Caco-2 (cell line): Measurements from ENCODE around the gene NEGR1. TPM values are rescaled to one million over a fixed set of nuclear protein-coding genes. Genes with fewer than 3 reads are reported as not detected.

Experiments used
- BruUV-seq: library from RNA; stranded (reverse); fragments of 400-500 nt; replicated peaks from 2 replicates; lab custom pipeline; 2021; lab: Mats Ljungman, UMichigan
- CTCF ChIA-PET: fragments of 300-600 bp; sonication (Branson Sonifier 250); formaldehyde crosslinking; loops from one replicate; lab custom pipeline; 2022; ENCODE audit warnings: antibody characterized with exemption; lab: Charles Lee
- POLR2A ChIA-PET: fragments of 300-600 bp; sonication (Branson Sonifier 250); formaldehyde crosslinking; loops from one replicate; lab custom pipeline; 2022; ENCODE audit warnings: antibody characterized with exemption; lab: Charles Lee
- DNase-seq, 2 experiments: peaks; one replicate each; pipeline versions ENCODE4 v3.0.0 to v3.0.0-alpha.2; 2020 to 2022
- H3K27me3 ChIP-seq: replicated peaks from 2 replicates; pipeline ENCODE4 v1.6.0; 2011; ENCODE audit warnings: low read length; ENCODE audit not compliant: control insufficient read depth, insufficient read depth
- H3K36me3 ChIP-seq: 2 replicates; pipeline ENCODE4 v1.5.1; 2011; ENCODE audit warnings: low read length; ENCODE audit not compliant: control insufficient read depth, insufficient read depth
- H3K4me1 ChIP-seq: fragments of 250-450 bp; sonication (Bioruptor Pico); 2 replicates; pipeline ENCODE4 v1.5.1; 2020; ENCODE audit warnings: mild to moderate bottlenecking
- H3K4me3 ChIP-seq: 2 replicates; pipeline ENCODE4 v1.5.1; 2011; ENCODE audit warnings: low read depth, mild to moderate bottlenecking, control low read depth, low read length
- H3K9me3 ChIP-seq: fragments of 250-450 bp; sonication (Bioruptor Pico); 2 replicates; pipeline ENCODE4 v1.5.1; 2020; ENCODE audit warnings: mild to moderate bottlenecking, moderate library complexity
- H3K27ac Mint-ChIP-seq: one replicate; pipeline ENCODE4 v1.8.0; 2022; ENCODE audit warnings: mixed read lengths; ENCODE audit not compliant: unreplicated experiment
- H3K27me3 Mint-ChIP-seq: one replicate; pipeline ENCODE4 v1.8.0; 2022; ENCODE audit warnings: mixed read lengths; ENCODE audit not compliant: insufficient read depth, unreplicated experiment
- H3K36me3 Mint-ChIP-seq: one replicate; pipeline ENCODE4 v1.8.0; 2022; ENCODE audit warnings: mild to moderate bottlenecking, mixed read lengths; ENCODE audit not compliant: insufficient read depth, unreplicated experiment
- H3K4me1 Mint-ChIP-seq: one replicate; pipeline ENCODE4 v1.8.0; 2022; ENCODE audit warnings: low read depth, mixed read lengths; ENCODE audit not compliant: unreplicated experiment
- H3K4me3 Mint-ChIP-seq: one replicate; pipeline ENCODE4 v1.8.0; 2022; ENCODE audit warnings: mild to moderate bottlenecking, moderate library complexity, mixed read lengths; ENCODE audit not compliant: unreplicated experiment
- H3K9me3 Mint-ChIP-seq: one replicate; pipeline ENCODE4 v1.8.0; 2022; ENCODE audit warnings: mixed read lengths; ENCODE audit not compliant: unreplicated experiment
- intact Hi-C: fragments of 100-400 bp; cut with micrococcal nuclease; formaldehyde crosslinking; loops from one replicate; pipeline ENCODE4 v1.10.0; 2022; ENCODE audit not compliant: unreplicated experiment
- total RNA-seq: library from RNA; stranded (reverse); gene quantifications from 2 replicates; pipeline ENCODE4 v1.2.3, GENCODE V29; 2022
- TF ChIP-seq, protein P1 (sequence below), 2 experiments: fragments of 200-600 bp in 1 of 2; IDR thresholded peaks; 1 replicate in 1 of 2; 2 replicates in 1 of 2; pipeline versions ENCODE4 v1.5.1 to v1.8.0; 2011 to 2022; ENCODE audit warnings: antibody characterized with exemption in 1 of 2, control low read depth in 1 of 2, inconsistent platforms in 1 of 2, low read depth in 1 of 2, low read length in 1 of 2, mild to moderate bottlenecking in 1 of 2, moderate library complexity in 1 of 2; ENCODE audit not compliant: insufficient read depth in 1 of 2, severe bottlenecking in 1 of 2, unreplicated experiment in 1 of 2

The NEGR1 gene
- total RNA-seq, 1 experiment from 2014 or later: not detected

DNA sequence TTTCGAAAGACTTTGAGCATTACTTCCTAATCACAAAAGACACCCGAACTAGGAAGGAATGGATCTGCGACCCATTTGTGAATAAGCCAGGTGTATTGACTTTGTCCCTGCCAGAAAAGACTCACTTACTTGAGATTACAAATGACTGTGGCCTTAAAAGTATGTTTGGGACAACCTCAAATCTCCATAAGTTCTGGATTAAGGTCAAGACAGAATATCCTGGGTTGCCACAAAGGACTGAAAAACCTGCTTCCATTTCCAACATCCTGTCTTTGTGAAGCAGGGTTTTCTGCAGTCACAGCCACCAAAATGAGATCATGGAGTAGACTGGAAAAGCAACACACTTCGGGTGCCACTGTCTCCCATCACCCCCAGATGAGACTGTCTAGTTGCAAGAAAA, 664.1 kb downstream of the NEGR1 start:
- H3K9me3 Mint-ChIP-seq: no peaks in the 10 kb centered on the region
- intact Hi-C loops: no loop called here
- TF ChIP-seq, protein P1, sequence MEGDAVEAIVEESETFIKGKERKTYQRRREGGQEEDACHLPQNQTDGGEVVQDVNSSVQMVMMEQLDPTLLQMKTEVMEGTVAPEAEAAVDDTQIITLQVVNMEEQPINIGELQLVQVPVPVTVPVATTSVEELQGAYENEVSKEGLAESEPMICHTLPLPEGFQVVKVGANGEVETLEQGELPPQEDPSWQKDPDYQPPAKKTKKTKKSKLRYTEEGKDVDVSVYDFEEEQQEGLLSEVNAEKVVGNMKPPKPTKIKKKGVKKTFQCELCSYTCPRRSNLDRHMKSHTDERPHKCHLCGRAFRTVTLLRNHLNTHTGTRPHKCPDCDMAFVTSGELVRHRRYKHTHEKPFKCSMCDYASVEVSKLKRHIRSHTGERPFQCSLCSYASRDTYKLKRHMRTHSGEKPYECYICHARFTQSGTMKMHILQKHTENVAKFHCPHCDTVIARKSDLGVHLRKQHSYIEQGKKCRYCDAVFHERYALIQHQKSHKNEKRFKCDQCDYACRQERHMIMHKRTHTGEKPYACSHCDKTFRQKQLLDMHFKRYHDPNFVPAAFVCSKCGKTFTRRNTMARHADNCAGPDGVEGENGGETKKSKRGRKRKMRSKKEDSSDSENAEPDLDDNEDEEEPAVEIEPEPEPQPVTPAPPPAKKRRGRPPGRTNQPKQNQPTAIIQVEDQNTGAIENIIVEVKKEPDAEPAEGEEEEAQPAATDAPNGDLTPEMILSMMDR (IDR thresholded peaks at IDR 0.05; ENCODE audit: insufficient read depth in 1 of 2, low read depth in 1 of 2, low read length in 1 of 2, severe bottlenecking in 1 of 2, unreplicated experiment in 1 of 2): no peak
- no peak overlapping the region for H3K4me3 ChIP-seq
- H3K4me1 ChIP-seq: no peaks in the 10 kb centered on the region
- ChIA-PET CTCF (no interaction called here), POLR2A (no interaction called here)
- H3K36me3 ChIP-seq: no peaks in the 10 kb centered on the region
- H3K27me3 Mint-ChIP-seq: no peaks in the 10 kb centered on the region
- BruUV-seq: no TSS peak
- H3K27ac Mint-ChIP-seq: no peak overlapping the region
- no peak for DNase-seq
- no peak overlapping the region for H3K4me3 Mint-ChIP-seq
- no peaks in the 10 kb centered on the region for H3K9me3 ChIP-seq
- no peaks in the 10 kb centered on the region for H3K27me3 ChIP-seq
- H3K36me3 Mint-ChIP-seq: no peaks in the 10 kb centered on the region
- no peaks in the 10 kb centered on the region for H3K4me1 Mint-ChIP-seq

DNA sequence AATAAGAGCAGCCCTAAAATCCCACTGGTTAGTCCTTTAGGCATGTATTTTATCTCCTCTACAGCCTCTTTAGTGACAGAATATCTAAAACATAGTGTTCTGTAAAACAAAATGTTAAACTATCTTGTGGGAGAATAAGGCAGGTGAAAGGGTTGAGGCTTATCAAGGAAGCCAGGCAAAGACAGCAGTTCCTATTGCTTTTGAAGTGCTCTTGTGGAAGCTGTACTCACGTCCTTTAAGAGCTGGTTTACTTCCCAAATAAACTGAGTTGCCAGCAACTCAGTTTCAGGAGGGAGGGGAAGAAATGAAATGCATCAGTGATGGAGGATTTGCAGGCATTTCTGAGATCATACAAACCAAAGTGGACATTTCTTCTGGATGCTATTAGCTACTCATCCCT, 671.9 kb downstream of the NEGR1 start:
- no peaks in the 10 kb centered on the region for H3K9me3 Mint-ChIP-seq
- no peak overlapping the region for H3K4me3 Mint-ChIP-seq
- H3K27me3 Mint-ChIP-seq: peaks cover 3% of the 10 kb centered on the region
- H3K27ac Mint-ChIP-seq: no peak overlapping the region
- H3K36me3 ChIP-seq: no peaks in the 10 kb centered on the region
- no peaks in the 10 kb centered on the region for H3K9me3 ChIP-seq
- no peaks in the 10 kb centered on the region for H3K36me3 Mint-ChIP-seq
- intact Hi-C loops: no loop called here
- H3K4me1 Mint-ChIP-seq: no peaks in the 10 kb centered on the region
- ChIA-PET CTCF (no interaction called here), POLR2A (no interaction called here)
- no peak overlapping the region for H3K4me3 ChIP-seq
- H3K4me1 ChIP-seq: no peaks in the 10 kb centered on the region
- no peak for DNase-seq
- H3K27me3 ChIP-seq: no peaks in the 10 kb centered on the region
- BruUV-seq: no TSS peak
- TF ChIP-seq, protein P1 (IDR thresholded peaks at IDR 0.05; ENCODE audit: insufficient read depth in 1 of 2, low read depth in 1 of 2, low read length in 1 of 2, severe bottlenecking in 1 of 2, unreplicated experiment in 1 of 2): no peak

DNA sequence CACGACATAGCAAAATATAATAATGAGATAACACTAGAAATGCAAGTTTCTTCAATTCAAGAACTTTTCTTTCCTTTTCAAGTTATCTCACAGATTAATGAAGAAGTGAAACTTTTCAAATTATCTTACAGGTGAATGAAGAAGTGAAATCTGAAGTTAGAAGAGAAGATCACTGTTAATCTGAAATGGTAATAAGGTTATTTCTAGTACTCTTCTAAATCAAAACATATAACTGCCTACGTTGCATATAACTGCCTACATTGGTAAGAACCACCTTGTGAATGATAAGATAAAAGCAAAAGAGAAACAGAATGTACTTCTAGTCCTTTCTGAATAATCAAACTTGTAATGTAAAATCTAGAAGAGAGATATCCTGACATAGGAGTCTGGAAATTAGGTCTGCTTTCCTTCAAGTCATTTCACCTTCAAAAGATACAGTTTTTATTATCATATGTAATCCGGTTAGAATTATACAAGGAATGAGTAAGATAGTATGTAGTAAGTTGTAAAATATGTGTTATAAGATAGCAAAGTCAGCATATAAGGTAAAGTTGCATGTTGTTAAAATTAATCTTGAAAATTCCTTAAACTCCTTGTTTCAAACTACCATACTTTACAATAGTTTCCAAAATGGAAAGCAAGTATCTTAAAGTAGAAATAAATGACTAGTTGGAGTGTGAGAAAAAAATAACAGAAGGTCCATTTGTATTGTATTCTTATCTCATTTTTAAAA, 679.1 kb downstream of the NEGR1 start:
- Mint-ChIP-seq H3K9me3 (no peaks in the 10 kb centered on the region), H3K36me3 (no peaks in the 10 kb centered on the region), H3K27ac (no peak overlapping the region), H3K4me1 (no peaks in the 10 kb centered on the region), H3K27me3 (no peaks in the 10 kb centered on the region), H3K4me3 (no peak overlapping the region)
- intact Hi-C loops: no loop called here
- no peak for DNase-seq
- H3K4me3 ChIP-seq: no peak overlapping the region
- ChIA-PET CTCF (no interaction called here), POLR2A (no interaction called here)
- BruUV-seq: no TSS peak
- no peaks in the 10 kb centered on the region for H3K9me3 ChIP-seq
- H3K4me1 ChIP-seq: no peaks in the 10 kb centered on the region
- TF ChIP-seq, protein P1 (IDR thresholded peaks at IDR 0.05; ENCODE audit: insufficient read depth in 1 of 2, low read depth in 1 of 2, low read length in 1 of 2, severe bottlenecking in 1 of 2, unreplicated experiment in 1 of 2): no peak
- no peaks in the 10 kb centered on the region for H3K36me3 ChIP-seq
- H3K27me3 ChIP-seq: no peaks in the 10 kb centered on the region
